ENCODE data around the gene OTUD5.

OTUD5 gene

DNA sequence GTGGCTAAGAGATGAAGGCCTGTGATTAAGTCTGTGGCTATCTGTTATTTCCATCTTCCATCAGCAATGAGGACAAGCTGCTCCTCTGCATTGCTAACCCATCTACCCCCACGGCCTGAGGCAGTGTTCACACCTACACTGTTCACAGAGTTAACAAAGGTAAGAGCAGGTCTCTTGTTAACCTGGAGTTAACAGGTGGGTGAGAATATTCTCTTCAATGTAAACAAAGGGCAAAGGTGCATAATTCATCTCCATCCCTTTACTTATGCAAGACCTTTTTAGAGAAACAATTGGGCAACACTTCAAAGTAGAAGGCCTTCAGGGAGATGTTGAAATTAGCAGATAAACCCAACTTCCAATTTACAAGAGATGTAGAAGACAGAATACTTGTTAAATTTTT is 48.8 kb downstream of the OTUD5 start:
- H3K4me3 ChIP-seq (ENCODE audit: low read depth, low read length), result no peak overlapping the region
- TF ChIP-seq, protein P1, sequence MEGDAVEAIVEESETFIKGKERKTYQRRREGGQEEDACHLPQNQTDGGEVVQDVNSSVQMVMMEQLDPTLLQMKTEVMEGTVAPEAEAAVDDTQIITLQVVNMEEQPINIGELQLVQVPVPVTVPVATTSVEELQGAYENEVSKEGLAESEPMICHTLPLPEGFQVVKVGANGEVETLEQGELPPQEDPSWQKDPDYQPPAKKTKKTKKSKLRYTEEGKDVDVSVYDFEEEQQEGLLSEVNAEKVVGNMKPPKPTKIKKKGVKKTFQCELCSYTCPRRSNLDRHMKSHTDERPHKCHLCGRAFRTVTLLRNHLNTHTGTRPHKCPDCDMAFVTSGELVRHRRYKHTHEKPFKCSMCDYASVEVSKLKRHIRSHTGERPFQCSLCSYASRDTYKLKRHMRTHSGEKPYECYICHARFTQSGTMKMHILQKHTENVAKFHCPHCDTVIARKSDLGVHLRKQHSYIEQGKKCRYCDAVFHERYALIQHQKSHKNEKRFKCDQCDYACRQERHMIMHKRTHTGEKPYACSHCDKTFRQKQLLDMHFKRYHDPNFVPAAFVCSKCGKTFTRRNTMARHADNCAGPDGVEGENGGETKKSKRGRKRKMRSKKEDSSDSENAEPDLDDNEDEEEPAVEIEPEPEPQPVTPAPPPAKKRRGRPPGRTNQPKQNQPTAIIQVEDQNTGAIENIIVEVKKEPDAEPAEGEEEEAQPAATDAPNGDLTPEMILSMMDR (IDR thresholded peaks at IDR 0.05; ENCODE audit: low read depth, low read length), result no peak

DNA sequence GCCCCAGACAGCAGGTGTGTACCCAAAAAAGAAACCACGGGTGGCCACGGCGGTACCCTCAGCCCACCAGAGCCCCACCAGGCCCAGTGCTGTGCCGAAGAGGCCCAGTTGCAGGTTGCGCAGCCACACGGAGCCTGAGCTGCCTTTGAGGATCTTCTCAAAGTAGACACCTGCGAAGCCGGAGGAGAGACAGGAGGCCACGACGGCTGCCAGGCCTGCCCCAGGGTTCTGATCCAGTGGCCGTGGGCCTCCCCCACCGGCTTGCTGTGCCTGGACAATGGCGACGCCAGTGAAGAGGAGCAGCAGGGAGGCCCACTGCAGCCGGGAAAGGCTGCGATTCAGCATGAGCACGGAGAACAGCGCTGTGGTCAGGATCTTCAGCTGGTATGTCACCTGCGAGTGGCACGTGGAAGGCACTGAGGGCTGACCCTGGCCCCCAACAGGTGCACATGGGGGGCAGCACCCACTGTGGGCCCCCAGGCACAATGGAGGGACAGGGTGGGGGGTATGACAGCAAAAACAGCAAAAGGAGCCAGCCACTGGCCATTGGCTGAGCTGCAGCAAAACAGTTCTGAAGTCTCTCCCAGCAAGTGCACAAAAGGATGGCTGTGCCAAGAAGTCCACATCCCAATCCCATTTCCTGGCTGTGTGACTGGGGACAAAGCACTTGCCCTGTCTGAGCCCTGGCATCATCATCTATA is 52.2 kb downstream of the OTUD5 start:
- TF ChIP-seq, protein P1 (IDR thresholded peaks at IDR 0.05; ENCODE audit: low read depth, low read length), result no peak
- no peak overlapping the region for H3K4me3 ChIP-seq (ENCODE audit: low read depth, low read length)

DNA sequence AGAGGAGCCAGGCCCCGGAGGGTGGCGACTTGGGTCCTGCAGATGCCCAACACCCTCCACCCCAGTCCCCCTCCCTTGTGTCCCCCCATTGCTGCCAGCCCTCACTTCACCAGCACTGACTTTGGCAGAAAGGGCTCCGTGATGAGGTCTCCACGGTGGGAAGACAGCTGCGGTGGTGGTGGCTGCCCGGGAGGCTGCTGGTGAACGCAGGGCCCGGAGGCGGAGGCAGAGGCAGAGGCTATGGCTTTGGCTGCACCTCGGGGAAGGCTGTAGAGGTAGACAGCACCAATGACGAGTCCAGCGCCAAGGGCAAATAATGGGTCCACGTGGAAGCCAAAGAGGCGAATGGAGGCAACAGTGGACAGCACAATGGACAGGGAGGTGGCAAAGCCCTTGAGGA is 52.8 kb downstream of the OTUD5 start:
- no peak overlapping the region for H3K4me3 ChIP-seq (ENCODE audit: low read depth, low read length)
- TF ChIP-seq, protein P1 (IDR thresholded peaks at IDR 0.05; ENCODE audit: low read depth, low read length), result no peak

DNA sequence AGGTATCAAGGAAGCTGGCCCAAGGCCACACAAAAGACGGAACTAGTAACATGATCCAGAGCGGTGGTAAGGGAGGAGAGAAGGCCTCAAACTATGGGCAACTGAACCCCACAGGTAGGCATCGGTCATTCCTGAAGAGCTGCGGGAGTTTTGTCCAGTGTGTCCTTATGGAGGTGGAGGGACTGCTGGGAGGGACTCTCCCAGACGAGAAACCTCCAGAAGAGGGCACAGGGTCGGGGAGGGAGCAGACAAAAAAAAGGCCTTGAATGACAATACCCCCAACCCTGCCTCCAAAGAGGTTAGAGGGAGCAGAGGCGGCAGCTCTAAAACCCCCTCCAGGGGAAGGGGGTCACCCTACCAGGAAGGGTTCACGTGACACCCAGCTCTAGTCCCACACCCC is 53.2 kb downstream of the OTUD5 start:
- no peak overlapping the region for H3K4me3 ChIP-seq (ENCODE audit: low read depth, low read length)
- TF ChIP-seq, protein P1 (IDR thresholded peaks at IDR 0.05; ENCODE audit: low read depth, low read length), result no peak

DNA sequence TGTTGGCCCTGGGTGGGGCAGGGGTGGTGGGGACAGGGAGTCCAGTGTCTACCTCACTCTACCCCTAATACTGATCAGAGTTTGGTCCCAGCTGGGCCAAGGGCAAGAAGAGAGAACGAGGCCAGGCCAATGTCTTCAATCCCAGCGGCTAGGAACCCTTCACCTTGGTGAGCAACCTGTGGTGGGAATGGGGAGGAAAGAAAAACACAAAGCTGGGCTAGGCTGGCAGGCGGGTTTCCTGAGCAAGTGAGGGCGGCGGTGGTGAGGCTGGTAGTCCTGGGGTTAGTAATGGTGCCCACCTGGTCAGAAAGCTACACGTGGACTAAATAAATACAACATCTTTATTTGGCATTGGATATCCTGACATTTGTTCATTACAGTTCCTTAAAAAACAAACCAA is 54.1 kb downstream of the OTUD5 start:
- no peak overlapping the region for H3K4me3 ChIP-seq (ENCODE audit: low read depth, low read length)
- TF ChIP-seq, protein P1 (IDR thresholded peaks at IDR 0.05; ENCODE audit: low read depth, low read length), result no peak

DNA sequence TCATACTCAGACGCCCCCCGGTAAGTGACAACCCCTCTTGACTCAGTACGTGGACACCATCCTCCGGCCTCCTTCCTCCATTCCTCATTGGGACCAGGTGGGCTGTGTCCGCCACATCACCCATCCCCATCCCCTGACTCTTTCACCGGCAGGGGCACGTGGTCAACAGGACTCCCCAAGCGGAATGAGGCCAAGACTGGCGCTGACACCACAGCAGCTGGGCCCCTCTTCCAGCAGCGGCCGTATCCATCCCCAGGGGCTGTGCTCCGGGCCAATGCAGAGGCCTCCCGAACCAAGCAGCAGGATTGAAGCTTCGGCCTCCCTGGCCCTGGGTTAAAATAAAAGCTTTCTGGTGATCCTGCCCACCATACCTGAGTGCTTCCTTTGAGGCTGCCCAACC is 54.6 kb downstream of the OTUD5 start:
- TF ChIP-seq, protein P1 (IDR thresholded peaks at IDR 0.05; ENCODE audit: low read depth, low read length), result no peak
- no peak overlapping the region for H3K4me3 ChIP-seq (ENCODE audit: low read depth, low read length)

DNA sequence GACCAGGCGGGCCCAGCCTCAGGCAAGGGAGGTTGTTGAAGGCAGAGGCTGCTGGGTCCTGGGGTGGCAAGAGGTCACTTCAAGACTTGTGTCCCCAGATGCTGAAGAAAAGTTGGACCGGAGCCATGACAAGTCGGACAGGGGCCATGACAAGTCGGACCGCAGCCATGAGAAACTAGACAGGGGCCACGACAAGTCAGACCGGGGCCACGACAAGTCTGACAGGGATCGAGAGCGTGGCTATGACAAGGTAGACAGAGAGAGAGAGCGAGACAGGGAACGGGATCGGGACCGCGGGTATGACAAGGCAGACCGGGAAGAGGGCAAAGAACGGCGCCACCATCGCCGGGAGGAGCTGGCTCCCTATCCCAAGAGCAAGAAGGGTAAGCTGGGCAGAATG is 55.3 kb downstream of the OTUD5 start:
- TF ChIP-seq, protein P1 (IDR thresholded peaks at IDR 0.05; ENCODE audit: low read depth, low read length), result no peak

More for the DNA sequence above, 55.3 kb downstream of the OTUD5 start:
- H3K4me3 ChIP-seq (ENCODE audit: low read depth, low read length), result no peak overlapping the region

Measured in WI38 (cell line).